CD1c-positive myeloid dendritic cell (primary cell): ENCODE data around the gene SIK2.
A peak's percentile ranks its signal among the peaks of the same experiment; 100 is the strongest.

Experiments used
- DNase-seq: peaks from one replicate; pipeline ENCODE4 v3.0.0-alpha.2; 2016; ENCODE audit errors: extremely low spot score

SIK2 gene

GRCh38 chr11:111582163-111582562 lies 20.1 kb upstream of the SIK2 start:
- no peak for DNase-seq

- no peak for DNase-seq
Observed at GRCh38 chr11:111582881-111583280, 19.4 kb upstream of the SIK2 start.

GRCh38 chr11:111585371-111585770 lies 16.9 kb upstream of the SIK2 start:
- peak; percentile 74 for DNase-seq

GRCh38 chr11:111586388-111586831 lies 15.8 kb upstream of the SIK2 start:
- DNase-seq = peak; percentile 74

GRCh38 chr11:111589114-111589513 lies 13.1 kb upstream of the SIK2 start:
- no peak for DNase-seq

GRCh38 chr11:111589886-111590499 lies 12.3 kb upstream of the SIK2 start:
- no peak for DNase-seq

- DNase-seq = no peak
Observed at GRCh38 chr11:111591187-111591960, 10.9 kb upstream of the SIK2 start.

- no peak for DNase-seq
Observed at GRCh38 chr11:111592491-111592890, 9.8 kb upstream of the SIK2 start.

GRCh38 chr11:111596319-111596718 lies 5.9 kb upstream of the SIK2 start:
- DNase-seq = no peak

- DNase-seq = no peak
Observed at GRCh38 chr11:111598148-111598547, 4.1 kb upstream of the SIK2 start.

GRCh38 chr11:111598559-111598958 lies 3.7 kb upstream of the SIK2 start:
- DNase-seq = peak; percentile 51

- DNase-seq = no peak
Observed at GRCh38 chr11:111601636-111601978, 642 bp upstream of the SIK2 start.

- DNase-seq = peak; percentile 64
Observed at GRCh38 chr11:111602865-111603610, 789 bp downstream of the SIK2 start.

- DNase-seq = peak; percentile 28
Observed at GRCh38 chr11:111603611-111604130, 1.4 kb downstream of the SIK2 start.

- DNase-seq = peak; percentile 66
Observed at GRCh38 chr11:111604392-111605009, 2.3 kb downstream of the SIK2 start.

GRCh38 chr11:111605681-111606080 lies 3.4 kb downstream of the SIK2 start:
- no peak for DNase-seq

GRCh38 chr11:111606986-111607385 lies 4.7 kb downstream of the SIK2 start:
- no peak for DNase-seq

- DNase-seq = no peak
Observed at GRCh38 chr11:111607751-111608150, 5.5 kb downstream of the SIK2 start.

- DNase-seq = no peak
Observed at GRCh38 chr11:111612224-111612623, 10.0 kb downstream of the SIK2 start.

GRCh38 chr11:111617286-111617685 lies 15.0 kb downstream of the SIK2 start:
- no peak for DNase-seq

- no peak for DNase-seq
Observed at GRCh38 chr11:111620518-111620917, 18.3 kb downstream of the SIK2 start.

GRCh38 chr11:111623527-111624030 lies 21.3 kb downstream of the SIK2 start:
- no peak for DNase-seq
